ENCODE results near the gene CACFD1. TPM values are rescaled to one million over a fixed set of nuclear protein-coding genes. Genes with fewer than 3 reads are reported as not detected.

CACFD1 gene
- total and polyA plus RNA-seq, 7 donors: 6.7 to 44.6 (median 13.4) TPM

DNA sequence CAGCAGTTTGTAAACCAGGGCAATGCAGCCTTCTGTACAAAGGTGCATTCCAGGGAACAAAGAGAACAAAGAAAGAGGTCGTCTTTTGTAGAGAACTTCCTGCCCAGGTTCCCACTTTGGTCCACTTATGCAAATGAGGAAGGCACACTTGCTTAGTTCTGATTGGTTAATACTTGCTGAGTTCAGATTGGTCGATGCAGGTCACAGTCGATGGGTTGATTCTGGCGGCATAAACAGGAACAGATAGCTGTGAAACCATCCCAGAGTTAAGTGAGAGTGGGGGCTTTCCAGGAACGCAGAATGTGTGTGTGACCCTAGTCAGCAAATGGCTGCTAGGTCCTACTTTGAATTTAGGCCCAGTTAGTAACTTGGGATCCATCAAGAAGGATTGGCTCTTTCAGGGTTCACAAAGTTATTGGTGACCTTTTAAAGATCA is 39.4 kb upstream of the CACFD1 start:
- Histone ChIP-seq H3K4me3 (no peak overlapping the region), H3K9me3 (no peaks in the 10 kb centered on the region), H3K27ac (no peak overlapping the region), H3K36me3 (peaks cover 0 to 1% (median 0%) of the 10 kb centered on the region in 4 donors), H3K4me1 (peaks cover 0 to 28% (median 23%) of the 10 kb centered on the region in 4 donors), H3K27me3 (peaks cover 0 to 18% (median 0%) of the 10 kb centered on the region in 3 donors)
- intact Hi-C loops (cut with DNase I): no loop called here
- DNase-seq: no peak
- no peak for TF ChIP-seq POLR2A (IDR thresholded peaks at IDR 0.05)
- TF ChIP-seq, protein P1, sequence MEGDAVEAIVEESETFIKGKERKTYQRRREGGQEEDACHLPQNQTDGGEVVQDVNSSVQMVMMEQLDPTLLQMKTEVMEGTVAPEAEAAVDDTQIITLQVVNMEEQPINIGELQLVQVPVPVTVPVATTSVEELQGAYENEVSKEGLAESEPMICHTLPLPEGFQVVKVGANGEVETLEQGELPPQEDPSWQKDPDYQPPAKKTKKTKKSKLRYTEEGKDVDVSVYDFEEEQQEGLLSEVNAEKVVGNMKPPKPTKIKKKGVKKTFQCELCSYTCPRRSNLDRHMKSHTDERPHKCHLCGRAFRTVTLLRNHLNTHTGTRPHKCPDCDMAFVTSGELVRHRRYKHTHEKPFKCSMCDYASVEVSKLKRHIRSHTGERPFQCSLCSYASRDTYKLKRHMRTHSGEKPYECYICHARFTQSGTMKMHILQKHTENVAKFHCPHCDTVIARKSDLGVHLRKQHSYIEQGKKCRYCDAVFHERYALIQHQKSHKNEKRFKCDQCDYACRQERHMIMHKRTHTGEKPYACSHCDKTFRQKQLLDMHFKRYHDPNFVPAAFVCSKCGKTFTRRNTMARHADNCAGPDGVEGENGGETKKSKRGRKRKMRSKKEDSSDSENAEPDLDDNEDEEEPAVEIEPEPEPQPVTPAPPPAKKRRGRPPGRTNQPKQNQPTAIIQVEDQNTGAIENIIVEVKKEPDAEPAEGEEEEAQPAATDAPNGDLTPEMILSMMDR (IDR thresholded peaks at IDR 0.05): no peak
- TF ChIP-seq POLR2AphosphoS5 (IDR thresholded peaks at IDR 0.05): no peak
- no peak for TF ChIP-seq EP300 (IDR thresholded peaks at IDR 0.05)
- WGBS, 2 donors: 49 to 75% methylated on average over 5 of the region's 5 CpGs

DNA sequence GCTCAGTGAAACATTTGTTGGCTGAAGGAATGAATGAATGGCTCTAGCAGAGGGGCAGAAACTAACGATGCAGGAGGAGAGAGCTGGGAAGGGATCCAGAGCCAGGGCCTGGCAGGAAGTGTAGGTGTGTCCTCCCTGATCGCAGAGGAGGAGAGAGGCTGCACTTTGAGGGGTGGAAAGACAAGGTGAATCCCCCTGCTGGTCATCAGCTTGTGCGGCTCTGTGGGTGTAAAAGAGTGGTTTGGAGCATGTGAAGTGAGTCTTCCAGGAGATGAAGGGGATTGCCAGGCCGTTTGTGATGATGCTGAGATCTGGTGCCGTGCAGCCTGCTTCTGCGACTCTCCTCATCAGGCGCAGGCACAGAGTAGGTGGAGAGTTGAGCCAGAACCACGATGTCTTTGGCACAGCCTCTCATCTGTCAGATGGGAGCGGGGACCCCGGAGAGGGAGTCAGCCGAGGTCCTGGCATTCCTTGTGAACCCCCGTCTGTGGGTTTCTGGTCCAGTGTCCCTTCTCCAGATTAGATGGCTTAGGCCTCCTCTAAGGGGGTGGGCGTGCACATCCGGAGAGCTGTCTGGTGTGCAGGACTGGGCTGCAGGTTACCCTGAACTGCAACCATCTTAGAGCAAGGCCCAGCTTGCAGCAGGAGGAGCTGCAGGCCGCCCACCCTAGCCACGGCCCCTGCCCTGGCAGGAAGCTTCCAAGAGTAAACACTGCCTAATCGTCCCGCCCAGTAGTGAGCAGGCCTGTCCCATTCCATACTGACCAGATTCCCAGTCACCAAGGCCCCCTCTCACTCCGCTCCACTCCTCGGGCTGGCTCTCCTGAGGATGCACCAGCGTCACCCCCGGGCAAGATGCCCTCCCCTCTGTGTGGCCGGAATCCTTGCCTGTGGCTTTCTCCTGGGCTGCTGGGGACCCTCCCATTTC is 37.9 kb upstream of the CACFD1 start, which contains the start of gene ADAMTS13:
Gene ADAMTS13, plus strand, starts transcription at position 753 of the 928 bp plus-strand sequence. Its CDS starts 77 bp downstream, at position 830.
- Histone ChIP-seq H3K4me1 (peaks cover 0 to 14% (median 10%) of the 10 kb centered on the region in 4 donors), H3K4me3 (no peak within 1 kb of the TSS), H3K9me3 (no peaks in the 10 kb centered on the region), H3K27me3 (peaks cover 0 to 32% (median 4%) of the 10 kb centered on the region in 3 donors), H3K36me3 (no peaks in the 10 kb centered on the region), H3K27ac (no peak within 1 kb of the TSS)
- TF ChIP-seq, protein P1 (IDR thresholded peaks at IDR 0.05): no peak
- TF ChIP-seq POLR2A (IDR thresholded peaks at IDR 0.05) (no peak), POLR2AphosphoS5 (IDR thresholded peaks at IDR 0.05) (no peak), EP300 (IDR thresholded peaks at IDR 0.05) (no peak)
- 63 to 66% methylated on average over 23 of the region's 23 CpGs for WGBS, 2 donors
- intact Hi-C loops (cut with DNase I): no loop called here
- no peak for DNase-seq

DNA sequence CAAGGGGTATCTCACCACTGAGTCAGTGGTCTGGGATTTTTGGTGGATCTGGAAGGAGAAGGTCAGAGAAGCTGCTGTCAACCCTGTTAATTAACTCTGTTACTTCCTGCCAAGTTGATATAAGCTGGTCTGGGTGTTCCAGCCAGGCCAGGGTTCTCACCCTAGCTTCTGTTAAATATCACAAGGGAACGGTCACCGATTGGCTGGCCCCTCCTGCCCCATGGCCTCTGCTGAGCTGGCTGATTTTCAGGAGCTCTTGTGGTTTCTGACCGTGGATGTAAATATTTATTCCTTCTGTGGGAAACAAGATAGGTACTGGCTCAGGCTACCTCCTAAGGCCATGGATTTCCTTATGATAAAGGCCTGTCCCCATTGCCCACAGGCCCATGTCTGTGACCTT is 36.6 kb upstream of the CACFD1 start:
- Histone ChIP-seq H3K9me3 (no peaks in the 10 kb centered on the region), H3K27ac (no peak overlapping the region), H3K4me1 (peaks cover 0 to 9% (median 6%) of the 10 kb centered on the region in 4 donors), H3K36me3 (no peaks in the 10 kb centered on the region), H3K4me3 (no peak overlapping the region), H3K27me3 (peaks cover 4 to 46% (median 9%) of the 10 kb centered on the region in 3 donors)
- no peak for DNase-seq
- WGBS, 2 donors: 75 to 78% methylated on average over 3 of the region's 3 CpGs
- intact Hi-C loops (cut with DNase I): no loop called here
- TF ChIP-seq EP300 (IDR thresholded peaks at IDR 0.05): no peak
- no peak for TF ChIP-seq POLR2A (IDR thresholded peaks at IDR 0.05)

DNA sequence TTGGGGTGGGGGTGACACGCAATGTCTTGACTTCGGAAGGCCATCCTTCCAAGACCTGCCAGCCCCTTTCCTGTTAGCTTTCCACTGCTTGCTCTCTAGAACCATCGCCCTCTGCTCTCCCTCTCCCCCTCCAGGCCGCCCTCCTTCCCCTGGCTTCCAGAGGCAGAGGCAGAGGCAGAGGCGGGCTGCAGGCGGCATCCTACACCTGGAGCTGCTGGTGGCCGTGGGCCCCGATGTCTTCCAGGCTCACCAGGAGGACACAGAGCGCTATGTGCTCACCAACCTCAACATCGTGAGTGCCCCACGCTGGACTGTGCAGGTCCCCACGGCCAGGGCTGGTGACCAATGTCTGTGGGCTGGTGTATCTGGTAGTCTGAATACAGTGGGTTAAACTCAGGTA is 35.6 kb upstream of the CACFD1 start:
- Histone ChIP-seq H3K4me3 (no peak overlapping the region), H3K36me3 (no peaks in the 10 kb centered on the region), H3K27ac (no peak overlapping the region), H3K4me1 (peaks cover 0 to 11% (median 10%) of the 10 kb centered on the region in 4 donors), H3K27me3 (peaks cover 11 to 55% (median 18%) of the 10 kb centered on the region in 3 donors), H3K9me3 (no peaks in the 10 kb centered on the region)
- TF ChIP-seq POLR2AphosphoS5 (IDR thresholded peaks at IDR 0.05) (no peak), POLR2A (IDR thresholded peaks at IDR 0.05) (no peak), EP300 (IDR thresholded peaks at IDR 0.05) (no peak)
- TF ChIP-seq, protein P1 (IDR thresholded peaks at IDR 0.05): no peak
- DNase-seq: no peak
- 94 to 95% methylated on average over 12 of the region's 12 CpGs for WGBS, 2 donors
- intact Hi-C loops (cut with DNase I): no loop called here

DNA sequence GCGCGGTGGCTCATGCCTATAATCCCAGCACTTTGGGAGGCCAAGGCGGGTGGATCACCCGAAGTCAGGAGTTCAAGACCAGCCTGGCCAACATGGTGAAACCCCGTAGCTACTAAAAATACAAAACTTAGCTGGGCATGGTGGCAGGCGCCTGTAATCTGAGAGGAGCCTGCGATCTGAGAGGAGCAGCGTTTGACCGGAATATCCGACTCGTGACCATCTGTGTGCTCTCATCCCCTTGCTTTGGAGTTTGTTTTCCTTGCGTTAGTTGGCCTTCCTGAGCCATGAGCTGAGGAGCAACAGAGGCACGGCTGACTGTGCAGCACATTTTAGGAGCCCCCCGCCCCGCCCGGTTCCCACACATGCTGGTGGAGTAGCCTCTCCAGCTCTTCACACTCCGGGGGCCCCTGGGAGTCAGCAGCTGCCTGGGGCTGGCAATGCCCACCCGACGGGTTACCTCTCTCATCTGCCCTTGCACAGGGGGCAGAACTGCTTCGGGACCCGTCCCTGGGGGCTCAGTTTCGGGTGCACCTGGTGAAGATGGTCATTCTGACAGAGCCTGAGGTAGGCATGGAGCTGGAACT is 34.6 kb upstream of the CACFD1 start:
- no peak for TF ChIP-seq POLR2AphosphoS5 (IDR thresholded peaks at IDR 0.05)
- TF ChIP-seq POLR2A (IDR thresholded peaks at IDR 0.05): no peak
- no peak for TF ChIP-seq EP300 (IDR thresholded peaks at IDR 0.05)
- peaks cover 0 to 18% (median 16%) of the 10 kb centered on the region in 4 donors for H3K4me1 ChIP-seq
- H3K27ac ChIP-seq: no peak overlapping the region
- no peak overlapping the region for H3K4me3 ChIP-seq
- DNase-seq: no peak
- H3K9me3 ChIP-seq: no peaks in the 10 kb centered on the region
- no peaks in the 10 kb centered on the region for H3K36me3 ChIP-seq
- intact Hi-C loops (cut with DNase I): no loop called here
- 92 to 93% methylated on average over 22 of the region's 22 CpGs for WGBS, 2 donors
- peaks cover 11 to 63% (median 27%) of the 10 kb centered on the region in 3 donors for H3K27me3 ChIP-seq

Measured in sigmoid colon (tissue), 7 donors.